22Rv1 (cell line): ENCODE data around the gene EIF2B4.
"Not testable (repeated sequence)": the region's sequence is repeated elsewhere in the genome, so short reads cannot be mapped to it uniquely, and the experiment has no call there.

Experiments used
- ZFX ChIP-seq: fragments of 450-650 bp; IDR thresholded peaks from 2 replicates; pipeline ENCODE4 v1.6.1; 2017; ENCODE audit warnings: antibody characterized with exemption, borderline replicate concordance
- TF ChIP-seq, protein P1 (sequence below): fragments of 450-650 bp; IDR thresholded peaks from 2 replicates; pipeline ENCODE4 v1.5.1; 2017; ENCODE audit warnings: mild to moderate bottlenecking

DNA sequence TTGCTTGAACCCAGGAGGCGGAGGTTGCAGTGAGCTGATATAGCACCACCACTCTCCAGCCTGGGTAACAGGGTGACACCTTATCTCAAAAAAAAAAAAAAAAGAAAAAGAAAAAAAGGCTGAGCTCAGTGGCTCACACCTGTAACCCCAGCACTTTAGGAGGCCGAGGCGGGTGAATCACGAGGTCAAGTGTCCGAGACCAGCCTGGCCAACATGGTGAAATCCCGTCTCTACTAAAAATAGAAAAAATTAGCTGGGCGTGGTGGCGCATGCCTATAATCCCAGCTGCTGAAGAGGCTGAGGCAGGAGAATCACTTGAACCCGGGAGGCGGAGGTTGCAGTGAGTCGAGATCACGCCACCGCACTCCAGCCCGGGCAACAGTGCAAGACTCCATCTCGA, 50.3 kb downstream of the EIF2B4 start:
- not testable (repeated sequence) for TF ChIP-seq ZFX
- TF ChIP-seq, protein P1, sequence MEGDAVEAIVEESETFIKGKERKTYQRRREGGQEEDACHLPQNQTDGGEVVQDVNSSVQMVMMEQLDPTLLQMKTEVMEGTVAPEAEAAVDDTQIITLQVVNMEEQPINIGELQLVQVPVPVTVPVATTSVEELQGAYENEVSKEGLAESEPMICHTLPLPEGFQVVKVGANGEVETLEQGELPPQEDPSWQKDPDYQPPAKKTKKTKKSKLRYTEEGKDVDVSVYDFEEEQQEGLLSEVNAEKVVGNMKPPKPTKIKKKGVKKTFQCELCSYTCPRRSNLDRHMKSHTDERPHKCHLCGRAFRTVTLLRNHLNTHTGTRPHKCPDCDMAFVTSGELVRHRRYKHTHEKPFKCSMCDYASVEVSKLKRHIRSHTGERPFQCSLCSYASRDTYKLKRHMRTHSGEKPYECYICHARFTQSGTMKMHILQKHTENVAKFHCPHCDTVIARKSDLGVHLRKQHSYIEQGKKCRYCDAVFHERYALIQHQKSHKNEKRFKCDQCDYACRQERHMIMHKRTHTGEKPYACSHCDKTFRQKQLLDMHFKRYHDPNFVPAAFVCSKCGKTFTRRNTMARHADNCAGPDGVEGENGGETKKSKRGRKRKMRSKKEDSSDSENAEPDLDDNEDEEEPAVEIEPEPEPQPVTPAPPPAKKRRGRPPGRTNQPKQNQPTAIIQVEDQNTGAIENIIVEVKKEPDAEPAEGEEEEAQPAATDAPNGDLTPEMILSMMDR, result not testable (repeated sequence)
